Hippocampal formation (tissue), 2 donors: ENCODE data around the gene ATAD3B.
"Not testable (repeated sequence)": the region's sequence is repeated elsewhere in the genome, so short reads cannot be mapped to it uniquely, and the experiment has no call there.

Source experiments
- DNase-seq, 2 donors: peaks; one replicate each; lab custom pipeline; 2025; lab: John Stamatoyannopoulos, UW

ATAD3B gene

GRCh38 chr1:1471389-1472052 lies at the start of gene ATAD3B:
TSS of gene ATAD3B (plus strand) at chr1:1471765. CDS start at chr1:1471885, 120 bp downstream.
- peak; percentile 80 to 90 for DNase-seq

- DNase-seq = no peak
These were observed 49.6 kb upstream of the ATAD3B start for GRCh38 chr1:1421907-1422464.

GRCh38 chr1:1422465-1423244 lies 48.9 kb upstream of the ATAD3B start:
- DNase-seq = no peak

- DNase-seq = no peak
These were observed 48.3 kb upstream of the ATAD3B start for GRCh38 chr1:1423245-1423597.

GRCh38 chr1:1424707-1425106 lies 46.9 kb upstream of the ATAD3B start:
- no peak for DNase-seq

GRCh38 chr1:1425426-1425752 lies 46.2 kb upstream of the ATAD3B start:
- DNase-seq = no peak

GRCh38 chr1:1425753-1426495 lies 45.6 kb upstream of the ATAD3B start:
- DNase-seq = peak; percentile 66 to 83

GRCh38 chr1:1426496-1427105 lies 45.0 kb upstream of the ATAD3B start:
- DNase-seq = peak; percentile 73 to 82

GRCh38 chr1:1427106-1427819 lies 44.3 kb upstream of the ATAD3B start:
- peak; percentile 47 to 78 for DNase-seq

GRCh38 chr1:1427820-1428148 lies 43.8 kb upstream of the ATAD3B start:
- DNase-seq = no peak

GRCh38 chr1:1428174-1428573 lies 43.4 kb upstream of the ATAD3B start:
- DNase-seq = no peak

GRCh38 chr1:1428967-1429366 lies 42.6 kb upstream of the ATAD3B start:
- not testable (repeated sequence) for DNase-seq

GRCh38 chr1:1429671-1430073 lies 41.9 kb upstream of the ATAD3B start:
- DNase-seq = no peak

GRCh38 chr1:1430114-1430982 lies 41.2 kb upstream of the ATAD3B start:
- DNase-seq = peak; percentile 78 to 81

- DNase-seq = no peak
These were observed 40.3 kb upstream of the ATAD3B start for GRCh38 chr1:1430992-1431844.

GRCh38 chr1:1431845-1432273 lies 39.7 kb upstream of the ATAD3B start:
- no peak for DNase-seq

GRCh38 chr1:1432274-1432950 lies 39.2 kb upstream of the ATAD3B start:
- peak; percentile 13 to 58 for DNase-seq

- peak; percentile 77 to 80 for DNase-seq
These were observed 38.4 kb upstream of the ATAD3B start for GRCh38 chr1:1432951-1433803.
